Calu3 (cell line): ENCODE measurements around the gene MICA. TPM values are rescaled to one million over a fixed set of nuclear protein-coding genes. Genes with fewer than 3 reads are reported as not detected.
"Not testable (repeated sequence)": the region's sequence is repeated elsewhere in the genome, so short reads cannot be mapped to it uniquely, and the experiment has no call there.

Source experiments
- BruUV-seq: library from RNA; stranded (reverse); fragments of 400-500 nt; replicated peaks from 2 replicates; lab custom pipeline; 2021; lab: Mats Ljungman, UMichigan
- CTCF ChIA-PET: fragments of 300-600 bp; sonication (Branson Sonifier 250); formaldehyde crosslinking; loops from one replicate; lab custom pipeline; 2022; ENCODE audit warnings: antibody characterized with exemption; lab: Charles Lee
- DNase-seq: peaks from one replicate; pipeline ENCODE4 v3.0.0; 2022
- H3K27ac Mint-ChIP-seq: one replicate; pipeline ENCODE4 v1.8.0; 2022; ENCODE audit warnings: mixed read lengths; ENCODE audit not compliant: unreplicated experiment
- H3K27me3 Mint-ChIP-seq: one replicate; pipeline ENCODE4 v1.8.0; 2022; ENCODE audit warnings: mixed read lengths; ENCODE audit not compliant: unreplicated experiment
- H3K36me3 Mint-ChIP-seq: one replicate; pipeline ENCODE4 v1.8.0; 2022; ENCODE audit warnings: mild to moderate bottlenecking, moderate library complexity, mixed read lengths; ENCODE audit not compliant: insufficient read depth, unreplicated experiment
- H3K4me1 Mint-ChIP-seq: one replicate; pipeline ENCODE4 v1.8.0; 2022; ENCODE audit warnings: mild to moderate bottlenecking, low read depth, mixed read lengths; ENCODE audit not compliant: unreplicated experiment
- H3K4me3 Mint-ChIP-seq: one replicate; pipeline ENCODE4 v1.8.0; 2022; ENCODE audit warnings: mild to moderate bottlenecking, low read depth, moderate library complexity, mixed read lengths; ENCODE audit not compliant: unreplicated experiment
- H3K9me3 Mint-ChIP-seq: one replicate; pipeline ENCODE4 v1.8.0; 2022; ENCODE audit warnings: low read depth, mixed read lengths; ENCODE audit not compliant: unreplicated experiment
- CTCF ChIP-seq: fragments of 200-600 bp; IDR thresholded peaks from one replicate; pipeline ENCODE4 v1.8.0; 2022; ENCODE audit warnings: antibody characterized with exemption; ENCODE audit not compliant: unreplicated experiment
- intact Hi-C: fragments of 100-400 bp; cut with micrococcal nuclease; formaldehyde crosslinking; loops from one replicate; pipeline ENCODE4 v1.10.0; 2022; ENCODE audit not compliant: unreplicated experiment
- total RNA-seq: library from RNA; stranded (reverse); gene quantifications from 2 replicates; pipeline ENCODE4 v1.2.3, GENCODE V29; 2022

MICA gene
- total RNA-seq, 1 experiment from 2014 or later, result 77.1 TPM

- no peaks in the 10 kb centered on the region for H3K4me1 Mint-ChIP-seq
- H3K36me3 Mint-ChIP-seq, result no peaks in the 10 kb centered on the region
- no peak for DNase-seq
- intact Hi-C loops, result no loop called here
- CTCF ChIA-PET, result no interaction called here
- H3K27ac Mint-ChIP-seq, result no peak overlapping the region
- no peak overlapping the region for H3K4me3 Mint-ChIP-seq
- TF ChIP-seq CTCF, result no peak
- peaks cover 10% of the 10 kb centered on the region for H3K9me3 Mint-ChIP-seq
- no TSS peak for BruUV-seq
- H3K27me3 Mint-ChIP-seq, result peaks cover 63% of the 10 kb centered on the region
Observed at GRCh38 chr6:31450751-31451150, 47.4 kb downstream of the MICA start.

- no TSS peak for BruUV-seq
- TF ChIP-seq CTCF, result no peak
Observed at GRCh38 chr6:31452859-31453258, 49.5 kb downstream of the MICA start.

GRCh38 chr6:31453259-31453658, 49.9 kb downstream of the MICA start:
- Mint-ChIP-seq H3K27ac (no peak overlapping the region), H3K4me3 (no peak overlapping the region), H3K36me3 (no peaks in the 10 kb centered on the region), H3K27me3 (peaks cover 69% of the 10 kb centered on the region), H3K4me1 (no peaks in the 10 kb centered on the region), H3K9me3 (peaks cover 10% of the 10 kb centered on the region)
- BruUV-seq, result no TSS peak
- intact Hi-C loops, result no loop called here
- DNase-seq, result no peak
- TF ChIP-seq CTCF, result no peak
- CTCF ChIA-PET, result no interaction called here

More at GRCh38 chr6:31452859-31453258, 49.5 kb downstream of the MICA start:
- intact Hi-C loops, result no loop called here
- CTCF ChIA-PET, result interaction anchor here (1.3 kb wide), 1 partner anchor 10 kb away, joined by 4 read pairs; no protein-coding TSS in a partner anchor
- H3K4me3 Mint-ChIP-seq, result no peak overlapping the region
- H3K27ac Mint-ChIP-seq, result no peak overlapping the region
- no peaks in the 10 kb centered on the region for H3K4me1 Mint-ChIP-seq
- H3K9me3 Mint-ChIP-seq, result peaks cover 10% of the 10 kb centered on the region
- H3K36me3 Mint-ChIP-seq, result no peaks in the 10 kb centered on the region
- peaks cover 65% of the 10 kb centered on the region for H3K27me3 Mint-ChIP-seq
- DNase-seq, result no peak

- peaks cover 15% of the 10 kb centered on the region for H3K36me3 Mint-ChIP-seq
- H3K27ac Mint-ChIP-seq, CTCF ChIA-PET, DNase-seq, H3K4me3 Mint-ChIP-seq, intact Hi-C loops, H3K9me3 Mint-ChIP-seq, BruUV-seq: not testable (repeated sequence)
- H3K27me3 Mint-ChIP-seq, result peaks cover 25% of the 10 kb centered on the region
- H3K4me1 Mint-ChIP-seq, result peaks cover 21% of the 10 kb centered on the region
Observed at GRCh38 chr6:31459864-31460263, 56.5 kb downstream of the MICA start.

- H3K36me3 Mint-ChIP-seq, result peaks cover 15% of the 10 kb centered on the region
- CTCF ChIA-PET, result no interaction called here
- DNase-seq, result no peak
- no peak overlapping the region for H3K4me3 Mint-ChIP-seq
- H3K4me1 Mint-ChIP-seq, result peaks cover 21% of the 10 kb centered on the region
- peaks cover 25% of the 10 kb centered on the region for H3K27me3 Mint-ChIP-seq
- BruUV-seq, result no TSS peak
- TF ChIP-seq CTCF, result no peak
- H3K27ac Mint-ChIP-seq, result no peak overlapping the region
- H3K9me3 Mint-ChIP-seq, result no peaks in the 10 kb centered on the region
- intact Hi-C loops, result no loop called here
Observed at GRCh38 chr6:31460361-31461025, 57.1 kb downstream of the MICA start.
